SK-N-MC (cell line): ENCODE results near the gene OR51G2.

ENCODE experiments used
- EZH2 ChIP-seq: fragments of 200-600 bp; sonication (generic); IDR thresholded peaks from one replicate; pipeline ENCODE4 v1.6.1; 2017; ENCODE audit warnings: antibody characterized with exemption
- POLR2AphosphoS5 ChIP-seq: IDR thresholded peaks from 2 replicates; pipeline ENCODE4 v1.6.1; 2012; ENCODE audit warnings: mild to moderate bottlenecking, low read depth, low read length, borderline replicate concordance

DNA sequence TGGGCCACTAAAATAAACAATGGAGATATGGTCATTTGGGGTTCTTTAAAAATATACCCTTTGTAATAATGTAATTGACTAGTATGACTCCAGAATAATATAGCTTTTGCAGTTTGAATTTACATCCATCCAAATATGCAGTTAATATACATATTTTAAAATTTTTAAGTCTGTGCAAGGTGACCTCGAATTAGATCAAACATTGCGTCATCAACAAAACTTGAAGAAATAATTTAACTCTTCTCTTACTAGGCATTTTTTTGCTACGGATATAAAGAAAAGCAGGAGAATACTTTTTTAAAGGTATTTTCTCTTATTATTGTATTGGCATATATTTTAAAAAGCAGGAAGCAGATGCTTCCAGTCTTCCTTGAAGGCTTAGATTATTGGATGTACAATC lies 17.6 kb upstream of the OR51G2 start:
- TF ChIP-seq POLR2AphosphoS5: no peak
- TF ChIP-seq EZH2: no peak
